ENCODE results near the gene ANKRD10. TPM values are rescaled to one million over a fixed set of nuclear protein-coding genes. Genes with fewer than 3 reads are reported as not detected.

ANKRD10 gene
- total RNA-seq, 1 donor from 2014 or later, result 132 TPM

GRCh38 chr13:110907951-110908898 lies 6.6 kb downstream of the ANKRD10 start:
- Histone ChIP-seq H3K4me1 (ENCODE audit: control insufficient read depth in 3 of 3, insufficient read depth in 3 of 3, low read length in 3 of 3) (peaks cover 63 to 68% (median 67%) of the 10 kb centered on the region in 3 donors), H3K9me3 (ENCODE audit: control insufficient read depth in 3 of 3, low read length in 3 of 3) (no peaks in the 10 kb centered on the region), H3K4me3 (ENCODE audit: low read length in 3 of 3) (peak overlapping the region in 1 of 3 donors; percentile 17), H3K27me3 (ENCODE audit: control insufficient read depth in 3 of 3, insufficient read depth in 3 of 3, low read length in 3 of 3) (no peaks in the 10 kb centered on the region), H3K27ac (ENCODE audit: low read depth, low read length) (peak overlapping the region; percentile 48), H3K36me3 (ENCODE audit: control insufficient read depth in 3 of 3, insufficient read depth in 3 of 3, low read length in 3 of 3) (peaks cover 13 to 25% (median 16%) of the 10 kb centered on the region in 3 donors), H3K9ac (ENCODE audit: low read depth in 1 of 3, low read length in 3 of 3) (peak overlapping the region; percentile 9 to 35 (median 10))

- H3K4me3 ChIP-seq (ENCODE audit: low read length in 3 of 3), result no peak overlapping the region
- peak overlapping the region in 1 of 3 donors; percentile 9 for H3K9ac ChIP-seq (ENCODE audit: low read depth in 1 of 3, low read length in 3 of 3)
- peaks cover 56 to 64% (median 61%) of the 10 kb centered on the region in 3 donors for H3K4me1 ChIP-seq (ENCODE audit: control insufficient read depth in 3 of 3, insufficient read depth in 3 of 3, low read length in 3 of 3)
- H3K36me3 ChIP-seq (ENCODE audit: control insufficient read depth in 3 of 3, insufficient read depth in 3 of 3, low read length in 3 of 3), result peaks cover 13 to 30% (median 16%) of the 10 kb centered on the region in 3 donors
- H3K9me3 ChIP-seq (ENCODE audit: control insufficient read depth in 3 of 3, low read length in 3 of 3), result no peaks in the 10 kb centered on the region
- H3K27ac ChIP-seq (ENCODE audit: low read depth, low read length), result peak overlapping the region; percentile 48
- H3K27me3 ChIP-seq (ENCODE audit: control insufficient read depth in 3 of 3, insufficient read depth in 3 of 3, low read length in 3 of 3), result no peaks in the 10 kb centered on the region
These were observed 7.6 kb downstream of the ANKRD10 start for GRCh38 chr13:110907301-110907700.

GRCh38 chr13:110904748-110905147 lies 10.1 kb downstream of the ANKRD10 start:
- Histone ChIP-seq H3K9ac (ENCODE audit: low read depth in 1 of 3, low read length in 3 of 3) (no peak overlapping the region), H3K27ac (ENCODE audit: low read depth, low read length) (no peak overlapping the region), H3K4me3 (ENCODE audit: low read length in 3 of 3) (no peak overlapping the region), H3K36me3 (ENCODE audit: control insufficient read depth in 3 of 3, insufficient read depth in 3 of 3, low read length in 3 of 3) (peaks cover 13 to 34% (median 14%) of the 10 kb centered on the region in 3 donors), H3K4me1 (ENCODE audit: control insufficient read depth in 3 of 3, insufficient read depth in 3 of 3, low read length in 3 of 3) (peaks cover 36 to 40% (median 40%) of the 10 kb centered on the region in 3 donors), H3K27me3 (ENCODE audit: control insufficient read depth in 3 of 3, insufficient read depth in 3 of 3, low read length in 3 of 3) (no peaks in the 10 kb centered on the region), H3K9me3 (ENCODE audit: control insufficient read depth in 3 of 3, low read length in 3 of 3) (no peaks in the 10 kb centered on the region)

- Histone ChIP-seq H3K27ac (ENCODE audit: low read depth, low read length) (no peak overlapping the region), H3K4me3 (ENCODE audit: low read length in 3 of 3) (no peak overlapping the region), H3K27me3 (ENCODE audit: control insufficient read depth in 3 of 3, insufficient read depth in 3 of 3, low read length in 3 of 3) (no peaks in the 10 kb centered on the region), H3K36me3 (ENCODE audit: control insufficient read depth in 3 of 3, insufficient read depth in 3 of 3, low read length in 3 of 3) (peaks cover 7 to 29% (median 11%) of the 10 kb centered on the region in 3 donors), H3K4me1 (ENCODE audit: control insufficient read depth in 3 of 3, insufficient read depth in 3 of 3, low read length in 3 of 3) (peaks cover 14 to 24% (median 16%) of the 10 kb centered on the region in 3 donors), H3K9me3 (ENCODE audit: control insufficient read depth in 3 of 3, low read length in 3 of 3) (no peaks in the 10 kb centered on the region), H3K9ac (ENCODE audit: low read depth in 1 of 3, low read length in 3 of 3) (no peak overlapping the region)
These were observed 12.5 kb downstream of the ANKRD10 start for GRCh38 chr13:110902370-110902769.

GRCh38 chr13:110897521-110897920 lies 17.3 kb downstream of the ANKRD10 start:
- H3K9me3 ChIP-seq (ENCODE audit: control insufficient read depth in 3 of 3, low read length in 3 of 3), result no peaks in the 10 kb centered on the region
- peak overlapping the region; percentile 34 for H3K27ac ChIP-seq (ENCODE audit: low read depth, low read length)
- H3K9ac ChIP-seq (ENCODE audit: low read depth in 1 of 3, low read length in 3 of 3), result no peak overlapping the region
- H3K36me3 ChIP-seq (ENCODE audit: control insufficient read depth in 3 of 3, insufficient read depth in 3 of 3, low read length in 3 of 3), result peaks cover 8 to 15% (median 9%) of the 10 kb centered on the region in 3 donors
- peaks cover 0 to 7% (median 0%) of the 10 kb centered on the region in 3 donors for H3K4me1 ChIP-seq (ENCODE audit: control insufficient read depth in 3 of 3, insufficient read depth in 3 of 3, low read length in 3 of 3)
- H3K27me3 ChIP-seq (ENCODE audit: control insufficient read depth in 3 of 3, insufficient read depth in 3 of 3, low read length in 3 of 3), result no peaks in the 10 kb centered on the region
- H3K4me3 ChIP-seq (ENCODE audit: low read length in 3 of 3), result no peak overlapping the region

- H3K9me3 ChIP-seq (ENCODE audit: control insufficient read depth in 3 of 3, low read length in 3 of 3), result no peaks in the 10 kb centered on the region
- peaks cover 8 to 15% (median 9%) of the 10 kb centered on the region in 3 donors for H3K36me3 ChIP-seq (ENCODE audit: control insufficient read depth in 3 of 3, insufficient read depth in 3 of 3, low read length in 3 of 3)
- peaks cover 0 to 7% (median 0%) of the 10 kb centered on the region in 3 donors for H3K4me1 ChIP-seq (ENCODE audit: control insufficient read depth in 3 of 3, insufficient read depth in 3 of 3, low read length in 3 of 3)
- H3K9ac ChIP-seq (ENCODE audit: low read depth in 1 of 3, low read length in 3 of 3), result no peak overlapping the region
- no peak overlapping the region for H3K27ac ChIP-seq (ENCODE audit: low read depth, low read length)
- no peaks in the 10 kb centered on the region for H3K27me3 ChIP-seq (ENCODE audit: control insufficient read depth in 3 of 3, insufficient read depth in 3 of 3, low read length in 3 of 3)
- no peak overlapping the region for H3K4me3 ChIP-seq (ENCODE audit: low read length in 3 of 3)
These were observed 17.9 kb downstream of the ANKRD10 start for GRCh38 chr13:110897014-110897413.

GRCh38 chr13:110894086-110894485 lies 20.8 kb downstream of the ANKRD10 start:
- H3K36me3 ChIP-seq (ENCODE audit: control insufficient read depth in 3 of 3, insufficient read depth in 3 of 3, low read length in 3 of 3), result peaks cover 7 to 11% (median 8%) of the 10 kb centered on the region in 3 donors
- H3K9ac ChIP-seq (ENCODE audit: low read depth in 1 of 3, low read length in 3 of 3), result no peak overlapping the region
- no peaks in the 10 kb centered on the region for H3K27me3 ChIP-seq (ENCODE audit: control insufficient read depth in 3 of 3, insufficient read depth in 3 of 3, low read length in 3 of 3)
- H3K27ac ChIP-seq (ENCODE audit: low read depth, low read length), result no peak overlapping the region
- peaks cover 0 to 7% (median 2%) of the 10 kb centered on the region in 3 donors for H3K4me1 ChIP-seq (ENCODE audit: control insufficient read depth in 3 of 3, insufficient read depth in 3 of 3, low read length in 3 of 3)
- H3K4me3 ChIP-seq (ENCODE audit: low read length in 3 of 3), result no peak overlapping the region
- no peaks in the 10 kb centered on the region for H3K9me3 ChIP-seq (ENCODE audit: control insufficient read depth in 3 of 3, low read length in 3 of 3)

- H3K4me3 ChIP-seq (ENCODE audit: low read length in 3 of 3), result no peak overlapping the region
- H3K27me3 ChIP-seq (ENCODE audit: control insufficient read depth in 3 of 3, insufficient read depth in 3 of 3, low read length in 3 of 3), result no peaks in the 10 kb centered on the region
- H3K36me3 ChIP-seq (ENCODE audit: control insufficient read depth in 3 of 3, insufficient read depth in 3 of 3, low read length in 3 of 3), result peaks cover 6 to 11% (median 8%) of the 10 kb centered on the region in 3 donors
- H3K9me3 ChIP-seq (ENCODE audit: control insufficient read depth in 3 of 3, low read length in 3 of 3), result no peaks in the 10 kb centered on the region
- peaks cover 0 to 10% (median 8%) of the 10 kb centered on the region in 3 donors for H3K4me1 ChIP-seq (ENCODE audit: control insufficient read depth in 3 of 3, insufficient read depth in 3 of 3, low read length in 3 of 3)
- H3K27ac ChIP-seq (ENCODE audit: low read depth, low read length), result no peak overlapping the region
- H3K9ac ChIP-seq (ENCODE audit: low read depth in 1 of 3, low read length in 3 of 3), result no peak overlapping the region
These were observed 21.3 kb downstream of the ANKRD10 start for GRCh38 chr13:110893571-110893970.

- Histone ChIP-seq H3K9ac (ENCODE audit: low read depth in 1 of 3, low read length in 3 of 3) (no peak overlapping the region), H3K4me1 (ENCODE audit: control insufficient read depth in 3 of 3, insufficient read depth in 3 of 3, low read length in 3 of 3) (peaks cover 17 to 26% (median 23%) of the 10 kb centered on the region in 3 donors), H3K4me3 (ENCODE audit: low read length in 3 of 3) (no peak overlapping the region), H3K36me3 (ENCODE audit: control insufficient read depth in 3 of 3, insufficient read depth in 3 of 3, low read length in 3 of 3) (peaks cover 6 to 11% (median 8%) of the 10 kb centered on the region in 3 donors), H3K27me3 (ENCODE audit: control insufficient read depth in 3 of 3, insufficient read depth in 3 of 3, low read length in 3 of 3) (no peaks in the 10 kb centered on the region), H3K27ac (ENCODE audit: low read depth, low read length) (no peak overlapping the region), H3K9me3 (ENCODE audit: control insufficient read depth in 3 of 3, low read length in 3 of 3) (no peaks in the 10 kb centered on the region)
These were observed 24.3 kb downstream of the ANKRD10 start for GRCh38 chr13:110890279-110891165.
